GM19035 (cell line): Measurements from ENCODE around the gene ZNF99.
"Not testable (repeated sequence)": the region's sequence is repeated elsewhere in the genome, so short reads cannot be mapped to it uniquely, and the experiment has no call there.

Experiments
- ATAC-seq: cut with Tn5 transposase; IDR thresholded peaks from one replicate; pipeline ENCODE4 v1.9.1; 2021; ENCODE audit not compliant: unreplicated experiment

The ZNF99 gene

GRCh38 chr19:22783651-22784410 is at the start of gene ZNF99:
ZNF99 (minus strand) TSS chr19:22784151; CDS start chr19:22784016, 135 bp downstream.
- ATAC-seq, result no peak

- no peak for ATAC-seq
These were observed 48.2 kb upstream of the ZNF99 start, which contains the start of gene ZNF723 for GRCh38 chr19:22832031-22832762. ZNF723 (plus strand) TSS chr19:22832291; CDS start chr19:22832380, 89 bp downstream.

GRCh38 chr19:22831211-22831610 is 47.3 kb upstream of the ZNF99 start:
- no peak for ATAC-seq

- ATAC-seq, result no peak
These were observed 30.2 kb upstream of the ZNF99 start for GRCh38 chr19:22814124-22814523.

- no peak for ATAC-seq
These were observed 23.3 kb upstream of the ZNF99 start for GRCh38 chr19:22807061-22807835.

GRCh38 chr19:22806418-22806817 is 22.5 kb upstream of the ZNF99 start:
- no peak for ATAC-seq

GRCh38 chr19:22797040-22797439 is 13.1 kb upstream of the ZNF99 start:
- no peak for ATAC-seq

- ATAC-seq, result not testable (repeated sequence)
These were observed 8.9 kb upstream of the ZNF99 start for GRCh38 chr19:22792863-22793262.

GRCh38 chr19:22735911-22736645 is 47.9 kb downstream of the ZNF99 start:
- no peak for ATAC-seq

GRCh38 chr19:22733691-22734090 is 50.3 kb downstream of the ZNF99 start:
- ATAC-seq, result no peak

GRCh38 chr19:22728214-22728613 is 55.7 kb downstream of the ZNF99 start:
- ATAC-seq, result not testable (repeated sequence)

GRCh38 chr19:22721533-22721932 is 62.4 kb downstream of the ZNF99 start:
- not testable (repeated sequence) for ATAC-seq

- no peak for ATAC-seq
These were observed 75.0 kb downstream of the ZNF99 start for GRCh38 chr19:22708983-22709382.

GRCh38 chr19:22703096-22703495 is 80.9 kb downstream of the ZNF99 start:
- ATAC-seq, result not testable (repeated sequence)

- not testable (repeated sequence) for ATAC-seq
These were observed 81.3 kb downstream of the ZNF99 start for GRCh38 chr19:22702661-22703060.
